Lung (tissue), 12 donors: ENCODE results near the gene FOXP4. TPM values are rescaled to one million over a fixed set of nuclear protein-coding genes. Genes with fewer than 3 reads are reported as not detected.

Source experiments
- ATAC-seq: fragments of 200-7000 bp; cut with Tn5 transposase; one replicate; pipeline ENCODE4 v1.9.1; 2020; ENCODE audit warnings: moderate number of reproducible peaks; ENCODE audit not compliant: insufficient read depth, low FRiP score
- DNase-seq, 3 donors: peaks; one replicate each; pipeline ENCODE4 v3.0.0-alpha.2; 2013 to 2017
- H3K27ac ChIP-seq, 2 donors: one replicate each; pipeline ENCODE4 v1.5.1; 2013; ENCODE audit warnings: mild to moderate bottlenecking in 2 of 2, moderate library complexity in 2 of 2, control low read depth in 1 of 2, inconsistent platforms in 1 of 2, low read depth in 1 of 2, low read length in 1 of 2
- H3K27me3 ChIP-seq, 3 donors: one replicate each; pipeline ENCODE4 v1.5.1; 2013; ENCODE audit warnings: low read length in 2 of 3; ENCODE audit not compliant: control insufficient read depth in 3 of 3, insufficient read depth in 3 of 3
- H3K36me3 ChIP-seq, 4 donors: one replicate each; pipeline ENCODE4 v1.5.1; 2013; ENCODE audit warnings: low read length in 4 of 4, mild to moderate bottlenecking in 1 of 4, moderate library complexity in 1 of 4; ENCODE audit not compliant: control insufficient read depth in 4 of 4, insufficient read depth in 4 of 4
- H3K4me1 ChIP-seq, 5 donors: one replicate each; pipeline ENCODE4 v1.5.1; 2013; ENCODE audit warnings: low read length in 5 of 5, mild to moderate bottlenecking in 2 of 5, moderate library complexity in 1 of 5; ENCODE audit not compliant: control insufficient read depth in 5 of 5, insufficient read depth in 5 of 5
- H3K4me3 ChIP-seq: one replicate; pipeline ENCODE4 v1.5.1; 2013; ENCODE audit warnings: mild to moderate bottlenecking, control low read depth, moderate library complexity
- H3K9ac ChIP-seq, 2 donors: one replicate each; pipeline ENCODE4 v1.5.1; 2013; ENCODE audit warnings: low read length in 2 of 2, control low read depth in 1 of 2; ENCODE audit not compliant: insufficient read depth in 1 of 2
- H3K9me3 ChIP-seq, 4 donors: one replicate each; pipeline ENCODE4 v1.5.1; 2013; ENCODE audit warnings: low read length in 3 of 4, mild to moderate bottlenecking in 1 of 4, moderate library complexity in 1 of 4; ENCODE audit not compliant: control insufficient read depth in 4 of 4, insufficient read depth in 3 of 4
- whole genome bisulfite sequencing, 2 donors: extraction: QIAGEN DNeasy Blood & Tissue Kit; methylation state at CpG; one replicate each; pipeline ENCODE4 v1.1.7; 2013; 5-methylcytosine and 5-hydroxymethylcytosine counted together
- polyA plus RNA-seq, 2 donors: library from polyadenylated mRNA; stranded (reverse); fragments of 200-250 nt; gene quantifications; one replicate each; pipeline ENCODE4 v1.2.1, GENCODE V29; 2013
- total RNA-seq, 2 donors: library from RNA; depleted of rRNA in 1 of 2; stranded (reverse); fragments of >200 nt in 1 of 2; gene quantifications; one replicate each; pipeline ENCODE4 v1.2.1, GENCODE V29; 2014 to 2021
- TF ChIP-seq, protein P1 (sequence below): IDR thresholded peaks from 2 replicates; pipeline ENCODE4 v1.5.1; 2012; ENCODE audit warnings: mild to moderate bottlenecking; ENCODE audit errors: control extremely low read depth, extremely low read depth
- donor health status: control.
- donor health status: control.
- donor health status: Bipolar disorder and iron deficiency.
- donor health status: healthy.
- donor health status: DM: yes; HTN: yes; CAD: no.

The FOXP4 gene
- total and polyA plus RNA-seq, 4 donors, result 12.8 to 35.0 (median 22.2) TPM

DNA sequence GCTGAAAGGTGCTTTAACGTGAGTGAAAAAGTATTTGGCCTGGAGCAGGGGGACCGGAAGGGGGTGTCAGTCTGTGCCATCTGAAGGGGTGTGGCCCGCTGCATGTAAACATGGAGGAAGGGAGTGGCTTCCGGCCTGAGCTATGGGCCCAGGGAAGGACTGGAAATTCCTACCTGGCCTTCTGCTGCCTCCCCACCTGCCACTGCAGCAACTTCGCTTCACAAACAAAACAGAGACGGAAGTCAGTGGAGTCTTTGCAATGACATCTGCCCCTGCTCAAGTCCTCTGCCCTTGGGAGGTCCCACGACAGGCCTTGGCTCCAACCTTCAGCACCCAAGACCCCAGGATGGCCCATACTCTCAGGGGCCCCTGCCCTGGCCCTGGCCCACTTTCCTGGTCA lies 28.1 kb upstream of the FOXP4 start:
- DNase-seq (peak in 1 of 3 donors; percentile 37), ATAC-seq (no peak)
- H3K4me1 ChIP-seq, result peaks cover 0 to 36% (median 9%) of the 10 kb centered on the region in 5 donors
- TF ChIP-seq, protein P1, sequence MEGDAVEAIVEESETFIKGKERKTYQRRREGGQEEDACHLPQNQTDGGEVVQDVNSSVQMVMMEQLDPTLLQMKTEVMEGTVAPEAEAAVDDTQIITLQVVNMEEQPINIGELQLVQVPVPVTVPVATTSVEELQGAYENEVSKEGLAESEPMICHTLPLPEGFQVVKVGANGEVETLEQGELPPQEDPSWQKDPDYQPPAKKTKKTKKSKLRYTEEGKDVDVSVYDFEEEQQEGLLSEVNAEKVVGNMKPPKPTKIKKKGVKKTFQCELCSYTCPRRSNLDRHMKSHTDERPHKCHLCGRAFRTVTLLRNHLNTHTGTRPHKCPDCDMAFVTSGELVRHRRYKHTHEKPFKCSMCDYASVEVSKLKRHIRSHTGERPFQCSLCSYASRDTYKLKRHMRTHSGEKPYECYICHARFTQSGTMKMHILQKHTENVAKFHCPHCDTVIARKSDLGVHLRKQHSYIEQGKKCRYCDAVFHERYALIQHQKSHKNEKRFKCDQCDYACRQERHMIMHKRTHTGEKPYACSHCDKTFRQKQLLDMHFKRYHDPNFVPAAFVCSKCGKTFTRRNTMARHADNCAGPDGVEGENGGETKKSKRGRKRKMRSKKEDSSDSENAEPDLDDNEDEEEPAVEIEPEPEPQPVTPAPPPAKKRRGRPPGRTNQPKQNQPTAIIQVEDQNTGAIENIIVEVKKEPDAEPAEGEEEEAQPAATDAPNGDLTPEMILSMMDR, result no peak
- 68 to 85% methylated on average over 7 of the region's 7 CpGs for WGBS, 2 donors
- H3K4me3 ChIP-seq, result no peak overlapping the region
- H3K36me3 ChIP-seq, result no peaks in the 10 kb centered on the region
- no peak overlapping the region for H3K9ac ChIP-seq
- H3K9me3 ChIP-seq, result no peaks in the 10 kb centered on the region
- no peaks in the 10 kb centered on the region for H3K27me3 ChIP-seq
- peak overlapping the region in 1 of 2 donors; percentile 34 for H3K27ac ChIP-seq

- DNase-seq, result peak in 2 of 3 donors; percentile 30 to 50
- no peak overlapping the region for H3K9ac ChIP-seq
- TF ChIP-seq, protein P1, result no peak
- H3K27me3 ChIP-seq, result peaks cover 0 to 2% (median 0%) of the 10 kb centered on the region in 3 donors
- ATAC-seq, result no peak
- no peak overlapping the region for H3K4me3 ChIP-seq
- no peaks in the 10 kb centered on the region for H3K36me3 ChIP-seq
- no peak overlapping the region for H3K27ac ChIP-seq
- H3K4me1 ChIP-seq, result peaks cover 0 to 36% (median 9%) of the 10 kb centered on the region in 5 donors
- H3K9me3 ChIP-seq, result no peaks in the 10 kb centered on the region
- WGBS, 2 donors, result 54 to 64% methylated on average over 3 of the region's 3 CpGs
Observed at GRCh38 chr6:41519305-41519744, 26.9 kb upstream of the FOXP4 start.

DNA sequence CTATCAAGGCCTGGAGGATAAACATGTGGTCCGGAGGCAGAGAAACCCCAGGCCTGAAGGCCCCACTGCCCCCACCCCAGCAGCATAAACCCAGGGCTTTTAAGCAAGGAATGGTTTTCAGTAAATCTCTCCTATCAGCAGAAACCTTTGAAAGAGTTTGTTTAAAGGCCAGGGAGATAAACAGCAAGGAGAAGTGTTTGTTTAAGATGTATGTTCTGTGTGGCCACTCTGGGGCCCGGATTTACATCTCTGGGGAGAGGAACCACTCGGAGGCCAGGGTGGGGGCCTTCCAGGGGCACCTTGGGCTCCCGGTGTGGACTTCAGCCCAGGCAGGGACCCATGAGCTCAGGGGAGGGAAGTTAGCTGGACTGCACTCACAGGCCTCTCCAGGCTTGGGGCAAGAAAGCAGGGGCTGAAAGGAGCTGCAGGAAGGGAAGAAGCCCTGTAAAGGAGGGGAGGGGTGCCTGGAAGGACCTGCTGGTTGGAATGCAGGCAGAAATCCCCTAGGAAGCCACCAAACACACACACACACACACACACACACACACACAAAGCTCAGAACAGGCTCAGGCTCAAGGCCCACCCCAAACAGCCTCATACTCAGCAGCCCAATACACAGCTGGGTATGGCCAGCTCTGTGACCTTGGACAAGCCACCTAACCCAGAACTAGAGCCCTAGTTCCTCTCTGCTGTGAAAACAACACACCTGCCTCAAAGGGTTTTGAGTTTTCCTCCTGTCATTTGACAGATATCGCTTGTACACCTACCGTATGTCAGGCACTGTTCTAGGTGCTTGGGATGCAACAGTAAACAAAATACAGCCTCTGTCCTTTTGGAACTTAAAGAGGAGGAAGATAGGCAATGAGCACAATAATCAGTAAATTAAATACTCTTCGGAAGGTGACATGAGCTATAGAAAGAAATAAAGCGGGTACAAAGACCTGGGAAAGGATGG lies 26.2 kb upstream of the FOXP4 start:
- WGBS, 2 donors, result 74 to 80% methylated on average over 8 of the region's 8 CpGs
- Histone ChIP-seq H3K27ac (peak overlapping the region in 1 of 2 donors; percentile 37), H3K4me3 (no peak overlapping the region), H3K4me1 (peaks cover 0 to 36% (median 9%) of the 10 kb centered on the region in 5 donors), H3K9me3 (no peaks in the 10 kb centered on the region), H3K9ac (no peak overlapping the region), H3K27me3 (peaks cover 0 to 2% (median 0%) of the 10 kb centered on the region in 3 donors), H3K36me3 (no peaks in the 10 kb centered on the region)
- TF ChIP-seq, protein P1, result no peak
- ATAC-seq (no peak), DNase-seq (peak; percentile 71 to 85 (median 82))
